Panc1 (cell line): ENCODE measurements around the gene SMIM22. TPM values are rescaled to one million over a fixed set of nuclear protein-coding genes. Genes with fewer than 3 reads are reported as not detected.

Source experiments
- ATAC-seq: fragments of 200-7000 bp; cut with Tn5 transposase; 2 replicates; pipeline ENCODE4 v1.9.1; 2020; ENCODE audit warnings: mild to moderate bottlenecking, moderate library complexity
- BruUV-seq: library from RNA; stranded (reverse); fragments of 400-500 nt; replicated peaks from 2 replicates; lab custom pipeline; 2021; lab: Mats Ljungman, UMichigan
- CTCF ChIA-PET: fragments of 300-600 bp; sonication (Branson Sonifier 250); formaldehyde crosslinking; loops from one replicate; lab custom pipeline; 2022; ENCODE audit warnings: antibody characterized with exemption; lab: Charles Lee
- POLR2A ChIA-PET: fragments of 300-600 bp; sonication (Branson Sonifier 250); formaldehyde crosslinking; loops from one replicate; lab custom pipeline; 2022; ENCODE audit warnings: antibody characterized with exemption; lab: Charles Lee
- DNase-seq: peaks from one replicate; pipeline ENCODE4 v3.0.0-alpha.2; 2010; ENCODE audit warnings: low read depth, low spot score
- H3K27ac ChIP-seq: 2 replicates; pipeline ENCODE4 v1.5.1; 2011; ENCODE audit warnings: mild to moderate bottlenecking, low read length, inconsistent platforms
- H3K27me3 ChIP-seq: fragments of 200-500 bp; sonication (Bioruptor generic); 2 replicates; pipeline ENCODE4 v1.6.0; 2014; ENCODE audit warnings: low read length, inconsistent platforms; ENCODE audit not compliant: control insufficient read depth, insufficient read depth
- H3K36me3 ChIP-seq: fragments of 200-500 bp; sonication (Bioruptor generic); 2 replicates; pipeline ENCODE4 v1.5.1; 2014; ENCODE audit warnings: inconsistent platforms, mild to moderate bottlenecking, low read length, moderate library complexity; ENCODE audit not compliant: control insufficient read depth, insufficient read depth
- H3K4me1 ChIP-seq: 2 replicates; pipeline ENCODE4 v1.5.1; 2011; ENCODE audit warnings: inconsistent platforms, mild to moderate bottlenecking, low read length, moderate library complexity; ENCODE audit not compliant: control insufficient read depth, insufficient read depth
- H3K4me3 ChIP-seq, 2 experiments: 2 replicates each; pipeline ENCODE4 v1.5.1; 2011 to 2012; ENCODE audit warnings: low read depth in 2 of 2, low read length in 2 of 2, mild to moderate bottlenecking in 2 of 2, inconsistent platforms in 1 of 2, moderate library complexity in 1 of 2
- H3K9me3 ChIP-seq: fragments of 200-500 bp; sonication (Bioruptor generic); 2 replicates; pipeline ENCODE4 v1.5.1; 2014; ENCODE audit warnings: low read depth, mild to moderate bottlenecking, inconsistent platforms, low read length, moderate library complexity; ENCODE audit not compliant: control insufficient read depth, insufficient read depth
- POLR2AphosphoS5 ChIP-seq: IDR thresholded peaks from 2 replicates; pipeline ENCODE4 v1.6.1; 2012; ENCODE audit warnings: mild to moderate bottlenecking, low read depth, low read length, moderate library complexity
- SIN3A ChIP-seq: IDR thresholded peaks from 2 replicates; pipeline ENCODE4 v1.6.1; 2012; ENCODE audit warnings: low read depth, mild to moderate bottlenecking, low read length, moderate library complexity, borderline replicate concordance; ENCODE audit not compliant: insufficient read depth
- TCF7L2 ChIP-seq: IDR thresholded peaks from 2 replicates; pipeline ENCODE4 v1.6.1; 2011; ENCODE audit warnings: mild to moderate bottlenecking, low read depth, low read length, inconsistent platforms
- in situ Hi-C: cut with HindIII; loops from 2 replicates; pipeline ENCODE4 v1.10.0; 2016; ENCODE audit warnings: low sequenced_read_pairs, low pct_unique_long_range_greater_than_20kb
- intact Hi-C: fragments of 100-400 bp; cut with micrococcal nuclease; formaldehyde crosslinking; loops from one replicate; pipeline ENCODE4 v1.10.0; 2022; ENCODE audit not compliant: unreplicated experiment
- total RNA-seq: library from RNA; stranded (reverse); gene quantifications from one replicate; pipeline ENCODE4 v1.2.1, GENCODE V29; 2021; ENCODE audit not compliant: unreplicated experiment
- TF ChIP-seq, protein P1 (sequence below), 2 experiments: IDR thresholded peaks; 2 replicates each; pipeline ENCODE4 v1.6.1; 2011 to 2012; ENCODE audit warnings: low read depth in 2 of 2, control low read depth in 1 of 2, low read length in 1 of 2, mild to moderate bottlenecking in 1 of 2, moderate library complexity in 1 of 2; ENCODE audit not compliant: insufficient read depth in 1 of 2
- TF ChIP-seq, protein P2 (sequence below): fragments of 450-650 bp; IDR thresholded peaks from 2 replicates; pipeline ENCODE4 v1.5.1; 2017; ENCODE audit warnings: mild to moderate bottlenecking

SMIM22 gene
- total RNA-seq, 1 experiment from 2014 or later = not detected

DNA sequence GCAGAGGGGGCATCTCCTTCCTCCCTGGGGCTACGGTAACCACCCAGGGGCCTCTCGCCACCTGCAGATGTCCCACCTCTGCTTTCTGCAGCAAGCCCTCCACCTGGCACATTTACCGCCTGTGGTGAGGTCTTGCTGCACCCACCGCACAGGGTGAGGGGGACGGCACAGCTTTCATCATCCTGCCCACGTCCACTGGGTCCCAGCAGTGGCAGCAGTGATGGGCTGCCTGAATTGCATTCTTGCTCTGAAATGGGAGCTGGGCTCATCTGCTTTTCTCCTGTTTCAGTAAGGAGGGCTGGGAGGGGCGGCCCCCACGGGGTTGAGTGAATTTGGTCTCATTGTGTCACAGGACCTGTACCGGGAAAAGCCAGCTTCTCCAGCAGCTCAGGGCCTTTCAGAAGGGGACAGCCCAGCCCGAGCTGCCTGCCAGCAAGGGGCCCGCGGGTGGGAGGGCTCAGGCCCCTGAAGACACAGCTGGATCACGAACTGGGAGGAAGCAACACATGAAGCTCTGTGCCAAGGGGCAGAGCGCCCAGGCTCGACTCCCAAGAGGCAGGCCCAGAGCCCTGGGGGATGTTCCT is 48.1 kb upstream of the SMIM22 start:
- in situ Hi-C loops = no loop called here
- POLR2A ChIA-PET = no interaction called here
- ATAC-seq = no peak

DNA sequence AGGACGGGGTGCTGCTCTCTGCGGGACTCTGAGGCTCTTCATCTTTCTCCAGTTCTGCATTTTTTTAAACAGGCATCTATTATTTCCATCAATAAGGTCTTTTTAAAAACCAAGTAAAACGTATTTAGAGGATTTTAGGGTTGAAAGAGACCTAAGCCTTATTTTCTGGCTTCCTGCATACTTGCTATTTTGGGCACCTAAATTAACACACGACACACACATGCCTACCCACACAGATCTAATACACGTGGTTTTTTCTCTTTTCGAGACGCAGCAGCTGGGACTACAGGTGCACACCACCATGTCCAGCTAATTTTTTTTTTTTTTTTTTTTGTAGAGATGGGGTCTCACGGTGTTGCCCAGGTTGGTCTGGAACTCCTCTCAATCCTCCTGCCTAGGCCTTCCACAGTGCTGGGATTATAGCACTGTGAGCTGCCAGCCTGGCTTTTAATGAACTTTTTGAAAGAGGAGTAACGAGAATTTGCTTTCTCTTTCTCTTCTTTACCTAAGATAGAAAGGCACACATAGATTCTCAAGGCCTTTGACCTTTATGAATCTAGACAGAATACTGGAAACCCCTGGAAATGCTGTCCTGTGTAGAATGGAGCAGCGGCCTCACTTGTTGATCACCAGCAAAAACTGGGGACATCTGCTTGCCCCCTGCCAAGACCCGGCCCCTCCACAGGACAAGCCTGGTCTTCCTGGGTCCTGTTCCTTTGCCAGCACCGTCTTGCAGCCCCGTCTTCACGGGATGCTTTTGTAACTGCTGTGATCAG is 47.1 kb upstream of the SMIM22 start:
- CTCF ChIA-PET = interaction anchor here (0.6 kb wide), 1 partner anchor 109 kb away, joined by 5 read pairs; no protein-coding TSS in a partner anchor
- Histone ChIP-seq H3K36me3 (no peaks in the 10 kb centered on the region), H3K9me3 (no peaks in the 10 kb centered on the region), H3K27ac (no peak overlapping the region), H3K4me1 (no peaks in the 10 kb centered on the region), H3K4me3 (no peak overlapping the region), H3K27me3 (no peaks in the 10 kb centered on the region)
- BruUV-seq = no TSS peak
- no peak for DNase-seq
- in situ Hi-C loops = no loop called here
- intact Hi-C loops = no loop called here
- TF ChIP-seq POLR2AphosphoS5 (no peak), SIN3A (no peak), TCF7L2 (no peak)
- TF ChIP-seq, protein P1, sequence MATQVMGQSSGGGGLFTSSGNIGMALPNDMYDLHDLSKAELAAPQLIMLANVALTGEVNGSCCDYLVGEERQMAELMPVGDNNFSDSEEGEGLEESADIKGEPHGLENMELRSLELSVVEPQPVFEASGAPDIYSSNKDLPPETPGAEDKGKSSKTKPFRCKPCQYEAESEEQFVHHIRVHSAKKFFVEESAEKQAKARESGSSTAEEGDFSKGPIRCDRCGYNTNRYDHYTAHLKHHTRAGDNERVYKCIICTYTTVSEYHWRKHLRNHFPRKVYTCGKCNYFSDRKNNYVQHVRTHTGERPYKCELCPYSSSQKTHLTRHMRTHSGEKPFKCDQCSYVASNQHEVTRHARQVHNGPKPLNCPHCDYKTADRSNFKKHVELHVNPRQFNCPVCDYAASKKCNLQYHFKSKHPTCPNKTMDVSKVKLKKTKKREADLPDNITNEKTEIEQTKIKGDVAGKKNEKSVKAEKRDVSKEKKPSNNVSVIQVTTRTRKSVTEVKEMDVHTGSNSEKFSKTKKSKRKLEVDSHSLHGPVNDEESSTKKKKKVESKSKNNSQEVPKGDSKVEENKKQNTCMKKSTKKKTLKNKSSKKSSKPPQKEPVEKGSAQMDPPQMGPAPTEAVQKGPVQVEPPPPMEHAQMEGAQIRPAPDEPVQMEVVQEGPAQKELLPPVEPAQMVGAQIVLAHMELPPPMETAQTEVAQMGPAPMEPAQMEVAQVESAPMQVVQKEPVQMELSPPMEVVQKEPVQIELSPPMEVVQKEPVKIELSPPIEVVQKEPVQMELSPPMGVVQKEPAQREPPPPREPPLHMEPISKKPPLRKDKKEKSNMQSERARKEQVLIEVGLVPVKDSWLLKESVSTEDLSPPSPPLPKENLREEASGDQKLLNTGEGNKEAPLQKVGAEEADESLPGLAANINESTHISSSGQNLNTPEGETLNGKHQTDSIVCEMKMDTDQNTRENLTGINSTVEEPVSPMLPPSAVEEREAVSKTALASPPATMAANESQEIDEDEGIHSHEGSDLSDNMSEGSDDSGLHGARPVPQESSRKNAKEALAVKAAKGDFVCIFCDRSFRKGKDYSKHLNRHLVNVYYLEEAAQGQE (IDR thresholded peaks at IDR 0.05; ENCODE audit: insufficient read depth in 1 of 2, low read depth in 2 of 2, low read length in 1 of 2) = no peak
- TF ChIP-seq, protein P2, sequence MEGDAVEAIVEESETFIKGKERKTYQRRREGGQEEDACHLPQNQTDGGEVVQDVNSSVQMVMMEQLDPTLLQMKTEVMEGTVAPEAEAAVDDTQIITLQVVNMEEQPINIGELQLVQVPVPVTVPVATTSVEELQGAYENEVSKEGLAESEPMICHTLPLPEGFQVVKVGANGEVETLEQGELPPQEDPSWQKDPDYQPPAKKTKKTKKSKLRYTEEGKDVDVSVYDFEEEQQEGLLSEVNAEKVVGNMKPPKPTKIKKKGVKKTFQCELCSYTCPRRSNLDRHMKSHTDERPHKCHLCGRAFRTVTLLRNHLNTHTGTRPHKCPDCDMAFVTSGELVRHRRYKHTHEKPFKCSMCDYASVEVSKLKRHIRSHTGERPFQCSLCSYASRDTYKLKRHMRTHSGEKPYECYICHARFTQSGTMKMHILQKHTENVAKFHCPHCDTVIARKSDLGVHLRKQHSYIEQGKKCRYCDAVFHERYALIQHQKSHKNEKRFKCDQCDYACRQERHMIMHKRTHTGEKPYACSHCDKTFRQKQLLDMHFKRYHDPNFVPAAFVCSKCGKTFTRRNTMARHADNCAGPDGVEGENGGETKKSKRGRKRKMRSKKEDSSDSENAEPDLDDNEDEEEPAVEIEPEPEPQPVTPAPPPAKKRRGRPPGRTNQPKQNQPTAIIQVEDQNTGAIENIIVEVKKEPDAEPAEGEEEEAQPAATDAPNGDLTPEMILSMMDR = no peak
- POLR2A ChIA-PET = interaction anchor here (0.6 kb wide), 2 partner anchors 12 to 51 kb away, joined by 3 to 4 read pairs; no protein-coding TSS in a partner anchor
- no peak for ATAC-seq

More for the DNA sequence above, 48.1 kb upstream of the SMIM22 start:
- no TSS peak for BruUV-seq
- Histone ChIP-seq H3K27ac (no peak overlapping the region), H3K4me1 (no peaks in the 10 kb centered on the region), H3K9me3 (no peaks in the 10 kb centered on the region), H3K27me3 (no peaks in the 10 kb centered on the region), H3K36me3 (no peaks in the 10 kb centered on the region), H3K4me3 (no peak overlapping the region)
- intact Hi-C loops = no loop called here
- no peak for DNase-seq
- CTCF ChIA-PET = interaction anchor here (0.6 kb wide), 1 partner anchor 110 kb away, joined by 5 read pairs; no protein-coding TSS in a partner anchor
- no peak for TF ChIP-seq SIN3A
- TF ChIP-seq, protein P1 (IDR thresholded peaks at IDR 0.05; ENCODE audit: insufficient read depth in 1 of 2, low read depth in 2 of 2, low read length in 1 of 2) = no peak
- TF ChIP-seq, protein P2 = no peak
- TF ChIP-seq POLR2AphosphoS5 = no peak
- TF ChIP-seq TCF7L2 = no peak
